ENCODE measurements around the gene TRMT13.

DNA sequence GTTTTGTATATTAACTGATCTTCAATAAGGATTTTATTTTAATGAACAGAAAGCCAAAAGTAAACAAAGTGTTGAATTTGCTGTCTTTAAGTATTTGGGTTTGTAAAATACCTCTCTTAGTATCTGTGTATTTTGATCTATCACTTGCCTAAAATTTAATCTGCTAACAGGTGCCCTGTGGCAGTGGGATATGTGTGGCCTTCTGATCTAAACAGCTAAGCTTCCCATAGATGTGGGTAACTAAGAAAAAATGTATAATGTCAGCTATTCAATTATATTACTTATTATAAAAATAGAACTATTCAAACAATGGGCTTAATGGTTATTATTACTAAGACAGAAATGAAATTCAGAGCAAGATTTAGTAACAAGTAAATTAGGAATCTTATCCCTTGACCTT is 29.9 kb downstream of the TRMT13 start:
- no peak for TF ChIP-seq CTCF (IDR thresholded peaks at IDR 0.05)
- no peak for TF ChIP-seq POLR2A (IDR thresholded peaks at IDR 0.05)
- no peak for TF ChIP-seq POLR2AphosphoS5 (IDR thresholded peaks at IDR 0.05)

All from transverse colon (tissue), 4 donors.